Retinal pigment epithelial cell (primary cell): ENCODE data around the gene AGAP5.
"Not testable (repeated sequence)": the region's sequence is repeated elsewhere in the genome, so short reads cannot be mapped to it uniquely, and the experiment has no call there.

Source experiments
- DNase-seq: peaks from one replicate; pipeline ENCODE4 v3.0.0-alpha.2; 2010; ENCODE audit warnings: low read depth
- H3K4me3 ChIP-seq: 2 replicates; pipeline ENCODE4 v1.5.1; 2011; ENCODE audit warnings: mild to moderate bottlenecking, low read length, control low read depth, moderate library complexity
- TF ChIP-seq, protein P1 (sequence below): conservative IDR thresholded peaks from 2 replicates; pipeline ENCODE4 v1.5.1; 2011; ENCODE audit warnings: low read depth, low read length, control low read depth, inconsistent platforms

Gene AGAP5

DNA sequence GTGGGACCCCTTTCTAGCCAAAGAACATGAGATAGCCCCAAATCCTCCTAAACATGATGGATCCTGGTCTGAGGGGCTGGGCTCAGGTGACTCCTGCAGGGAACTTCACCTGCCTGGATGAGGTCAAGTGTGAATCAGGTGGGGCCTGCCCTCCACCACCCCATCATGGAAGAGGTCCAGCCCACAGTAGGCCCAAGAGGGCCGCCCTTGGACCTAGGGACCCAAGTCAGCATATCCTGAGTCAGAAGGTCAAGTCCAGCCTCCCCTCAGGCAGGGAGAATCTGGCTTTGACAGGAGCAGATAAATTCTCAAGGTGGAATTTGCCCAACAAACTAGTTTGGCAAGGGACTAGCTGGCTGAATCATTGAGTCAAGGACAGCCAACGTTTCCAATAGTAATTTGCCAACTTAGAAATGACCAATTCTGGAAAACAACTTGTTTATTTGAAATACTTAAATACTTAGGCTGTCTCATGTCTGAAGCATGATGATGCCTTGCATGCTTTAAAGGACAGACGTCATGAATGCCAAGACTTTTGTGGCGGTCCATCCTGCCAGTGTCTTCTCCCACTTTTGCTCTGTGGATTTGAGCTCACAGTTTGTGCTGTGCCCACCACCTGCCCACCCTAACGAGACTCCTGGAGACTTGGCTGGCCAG, 31.6 kb downstream of the AGAP5 start:
- H3K4me3 ChIP-seq, DNase-seq: not testable (repeated sequence)

DNA sequence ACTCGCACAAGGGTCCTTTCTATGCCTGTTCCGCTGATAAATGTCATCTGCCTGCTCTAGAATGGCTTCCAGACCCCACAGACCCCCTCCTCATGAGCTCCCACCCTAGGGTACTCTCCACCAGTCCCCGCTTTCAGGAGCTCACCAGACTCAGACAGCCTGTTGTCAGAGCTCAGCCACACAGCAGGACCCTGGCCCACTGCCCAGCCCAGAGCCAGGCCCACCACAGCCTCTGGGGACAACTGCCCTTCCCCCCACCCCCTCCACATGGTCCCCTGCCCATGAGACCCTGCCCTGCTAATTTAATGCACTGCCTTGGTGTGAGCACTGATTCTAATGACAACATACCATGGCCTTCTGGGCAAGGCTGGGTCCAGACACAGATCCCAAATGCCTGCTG, 32.3 kb downstream of the AGAP5 start:
- not testable (repeated sequence) for H3K4me3 ChIP-seq, DNase-seq

DNA sequence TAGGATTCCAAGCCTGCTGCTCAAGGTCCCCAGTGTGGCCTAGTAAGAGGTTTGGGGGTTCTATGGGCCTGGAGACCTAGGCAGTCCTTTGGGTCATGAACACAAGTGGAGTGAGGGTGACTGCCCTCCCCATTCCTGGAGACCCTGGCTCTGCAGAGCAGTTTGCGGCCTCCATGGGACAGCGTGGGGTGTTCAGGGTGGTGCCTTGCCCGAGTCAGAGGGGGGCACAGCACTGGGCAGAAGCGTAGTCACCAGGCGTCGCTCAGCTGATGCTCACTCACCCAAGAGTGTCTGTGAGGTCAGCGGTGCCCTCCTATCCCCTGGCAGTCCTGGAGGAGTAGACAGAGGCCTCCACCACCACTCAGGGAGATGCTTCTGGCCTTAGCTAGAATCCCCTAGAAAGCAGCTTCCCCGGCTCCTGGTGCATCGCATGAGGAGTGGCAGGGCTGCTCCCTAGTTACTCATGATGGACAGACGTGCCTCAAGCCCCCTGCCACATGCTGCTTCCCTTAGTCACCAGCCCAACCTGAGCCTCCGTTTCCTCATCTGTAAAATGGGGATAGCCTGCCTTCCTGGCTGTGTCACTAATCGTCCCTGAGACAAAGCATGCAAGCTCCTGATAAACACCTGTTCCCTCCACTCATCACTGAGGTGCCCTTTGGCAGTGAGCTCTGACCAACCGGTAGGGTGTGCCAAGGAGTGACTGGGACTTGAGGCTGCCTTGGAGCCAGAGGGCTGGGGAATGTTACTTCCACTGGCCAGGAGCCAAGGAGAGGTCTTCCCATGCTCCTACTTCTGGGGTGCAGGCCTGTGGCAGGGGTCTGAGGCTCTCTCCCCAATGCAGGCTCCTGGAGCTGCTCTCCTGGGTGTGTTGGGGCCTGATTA, 33.5 kb downstream of the AGAP5 start:
- TF ChIP-seq, protein P1, sequence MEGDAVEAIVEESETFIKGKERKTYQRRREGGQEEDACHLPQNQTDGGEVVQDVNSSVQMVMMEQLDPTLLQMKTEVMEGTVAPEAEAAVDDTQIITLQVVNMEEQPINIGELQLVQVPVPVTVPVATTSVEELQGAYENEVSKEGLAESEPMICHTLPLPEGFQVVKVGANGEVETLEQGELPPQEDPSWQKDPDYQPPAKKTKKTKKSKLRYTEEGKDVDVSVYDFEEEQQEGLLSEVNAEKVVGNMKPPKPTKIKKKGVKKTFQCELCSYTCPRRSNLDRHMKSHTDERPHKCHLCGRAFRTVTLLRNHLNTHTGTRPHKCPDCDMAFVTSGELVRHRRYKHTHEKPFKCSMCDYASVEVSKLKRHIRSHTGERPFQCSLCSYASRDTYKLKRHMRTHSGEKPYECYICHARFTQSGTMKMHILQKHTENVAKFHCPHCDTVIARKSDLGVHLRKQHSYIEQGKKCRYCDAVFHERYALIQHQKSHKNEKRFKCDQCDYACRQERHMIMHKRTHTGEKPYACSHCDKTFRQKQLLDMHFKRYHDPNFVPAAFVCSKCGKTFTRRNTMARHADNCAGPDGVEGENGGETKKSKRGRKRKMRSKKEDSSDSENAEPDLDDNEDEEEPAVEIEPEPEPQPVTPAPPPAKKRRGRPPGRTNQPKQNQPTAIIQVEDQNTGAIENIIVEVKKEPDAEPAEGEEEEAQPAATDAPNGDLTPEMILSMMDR: peak; percentile 3
- H3K4me3 ChIP-seq, DNase-seq: not testable (repeated sequence)

DNA sequence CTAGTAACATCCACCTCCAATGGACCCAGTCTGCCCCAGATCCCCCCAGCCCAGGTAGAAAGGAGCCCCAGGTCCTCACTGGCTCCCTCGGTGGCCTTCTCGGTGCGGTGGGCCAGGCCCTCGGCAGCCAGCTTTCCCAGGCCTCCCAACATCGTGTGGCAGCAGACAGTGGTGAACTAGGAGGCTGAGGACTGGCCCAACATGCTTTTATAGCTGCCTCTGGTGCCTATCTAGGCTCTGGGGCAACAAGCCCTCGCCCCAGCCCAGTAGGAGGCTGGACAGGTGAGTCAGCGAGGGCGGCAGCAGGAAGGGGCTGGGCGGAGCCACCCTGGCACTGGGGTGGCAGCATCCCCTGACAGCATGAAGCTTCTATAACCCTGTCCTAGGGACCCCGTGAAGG, 34.3 kb downstream of the AGAP5 start:
- H3K4me3 ChIP-seq, DNase-seq: not testable (repeated sequence)

DNA sequence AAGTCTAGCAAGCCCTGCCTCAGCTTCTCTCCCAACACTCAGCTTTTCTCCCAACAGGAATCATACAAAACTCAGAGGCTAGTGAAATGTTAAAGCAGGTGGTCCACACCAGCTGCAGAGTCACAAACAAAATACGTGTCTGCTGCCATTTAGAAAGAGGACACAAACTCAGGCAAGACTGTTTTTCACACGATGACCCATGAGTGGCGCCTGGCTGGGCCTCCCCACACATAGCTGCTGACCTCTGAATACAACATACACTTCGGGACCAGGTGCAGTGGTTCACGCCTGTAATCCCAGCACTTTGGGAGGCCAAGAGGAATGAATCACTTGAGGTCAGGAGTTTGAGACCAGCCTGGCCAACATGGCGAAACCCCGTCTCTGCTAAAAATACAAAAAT, 35.2 kb downstream of the AGAP5 start:
- not testable (repeated sequence) for DNase-seq, H3K4me3 ChIP-seq

DNA sequence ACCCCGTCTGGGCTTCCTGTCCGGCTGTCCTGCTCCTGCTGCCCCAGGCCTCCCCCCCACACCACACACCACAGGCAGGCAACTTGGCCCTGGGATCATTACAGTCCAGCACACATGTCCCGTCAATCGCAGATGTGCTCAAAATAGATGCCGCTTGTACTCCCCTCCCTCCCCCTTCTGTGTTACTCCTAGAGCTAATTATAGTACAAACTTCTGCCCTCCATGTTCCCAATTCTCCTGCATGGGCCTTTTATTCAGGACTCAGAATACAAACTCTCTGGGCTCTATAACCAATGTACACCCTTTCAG, 42.0 kb downstream of the AGAP5 start, which contains the start of gene SYNPO2L:
Gene SYNPO2L (minus strand): TSS at position 40 of the 309 bp plus-strand sequence. CDS start 107 bp downstream, outside the sequence.
- TF ChIP-seq, protein P1: no peak
- no peak for DNase-seq
- H3K4me3 ChIP-seq: no peak within 1 kb of the TSS

DNA sequence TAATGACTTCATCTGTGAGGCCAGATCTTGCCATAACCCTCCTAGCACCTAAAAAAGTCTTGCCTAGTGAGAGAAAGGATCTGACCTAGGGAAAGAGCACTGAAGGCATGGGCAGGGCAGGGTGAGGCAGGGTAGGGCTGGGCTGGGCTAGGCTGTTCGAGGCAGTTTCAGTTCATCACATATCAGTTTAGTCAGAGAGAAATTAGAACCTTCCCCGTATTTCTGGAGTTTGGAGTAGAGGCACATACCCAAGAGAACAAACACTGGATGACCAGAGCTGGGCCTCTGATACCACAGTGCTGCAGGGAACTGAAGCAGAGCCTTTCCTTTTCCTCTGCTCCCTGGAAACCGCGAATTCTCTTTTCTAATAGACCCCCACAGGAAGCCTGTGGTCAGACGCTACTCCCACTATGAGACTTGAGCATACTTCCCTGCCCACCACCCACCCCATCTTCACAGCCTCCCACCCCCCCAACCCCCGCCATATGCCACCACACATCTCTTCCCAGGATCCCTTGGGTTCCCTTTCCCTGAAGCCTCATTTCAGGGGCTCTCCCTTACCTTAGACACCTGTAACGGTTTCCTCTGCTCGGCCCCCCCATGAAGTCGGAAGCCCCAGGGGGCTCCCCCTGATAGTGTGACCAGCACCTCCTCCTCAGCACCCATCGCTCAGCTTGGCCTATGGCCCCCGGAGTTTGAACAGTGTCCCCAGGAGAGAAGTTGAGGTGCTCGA, 42.5 kb downstream of the AGAP5 start:
- H3K4me3 ChIP-seq: no peak overlapping the region
- DNase-seq: no peak
- TF ChIP-seq, protein P1: no peak

DNA sequence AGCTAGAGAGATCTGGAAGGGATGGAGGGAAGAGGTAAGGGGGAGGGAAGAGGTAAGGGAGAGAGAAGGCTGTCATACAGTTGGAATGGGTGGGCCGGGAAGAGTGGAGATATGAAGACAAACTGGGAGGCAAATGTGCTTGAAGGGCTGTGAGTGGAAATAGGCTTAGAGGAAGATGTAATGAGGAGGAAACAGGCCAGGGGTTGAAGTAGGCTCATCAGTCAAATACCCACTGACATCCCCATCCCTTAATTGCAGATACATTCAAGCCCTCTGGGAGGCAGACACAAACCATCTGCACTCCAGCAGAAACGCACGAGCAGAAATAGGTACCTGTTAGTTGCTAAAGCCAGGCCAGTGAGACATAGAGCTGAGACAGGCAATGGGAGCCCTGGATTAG, 44.2 kb downstream of the AGAP5 start:
- TF ChIP-seq, protein P1: no peak
- no peak overlapping the region for H3K4me3 ChIP-seq
- DNase-seq: no peak

DNA sequence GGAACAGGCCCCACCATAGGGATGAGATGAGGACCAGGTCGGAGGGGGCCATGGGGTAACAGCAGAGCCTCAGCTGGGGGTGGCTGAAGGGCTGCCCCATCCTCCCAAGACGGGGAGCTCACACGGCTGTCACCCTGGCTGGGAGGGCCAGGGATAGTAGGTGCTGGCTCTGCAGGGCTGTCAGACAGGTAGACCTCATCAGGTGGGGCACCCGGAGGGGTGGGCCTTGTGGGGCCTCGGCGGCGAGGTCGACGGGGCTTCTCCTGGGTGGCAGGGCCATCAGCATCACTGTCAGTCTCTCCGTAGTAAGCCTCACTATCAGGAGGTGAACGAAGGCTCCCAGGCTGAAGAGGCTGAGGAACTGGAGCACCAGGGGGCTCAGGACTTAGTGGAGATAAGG, 44.7 kb downstream of the AGAP5 start:
- TF ChIP-seq, protein P1: no peak
- H3K4me3 ChIP-seq: no peak overlapping the region
- DNase-seq: no peak
